Upper lobe of left lung (tissue), 6 donors: ENCODE data around the gene G2E3. TPM values are rescaled to one million over a fixed set of nuclear protein-coding genes. Genes with fewer than 3 reads are reported as not detected.
A peak's percentile ranks its signal among the peaks of the same experiment; 100 is the strongest.

Source experiments
- ATAC-seq, 2 donors: fragments of 200-7000 bp; cut with Tn5 transposase; one replicate each; pipeline ENCODE4 v1.9.1; 2022; ENCODE audit warnings: mild to moderate bottlenecking in 2 of 2, moderate library complexity in 2 of 2; ENCODE audit not compliant: low FRiP score in 2 of 2
- DNase-seq, 2 donors: peaks; one replicate each; pipeline ENCODE4 v3.0.0-alpha.2; 2019 to 2020
- H3K27ac ChIP-seq, 4 donors: fragments of 200-600 bp; sonication (generic); one replicate each; pipeline ENCODE4 v1.5.1; 2016 to 2019
- H3K27me3 ChIP-seq, 4 donors: fragments of 200-600 bp; sonication (generic); one replicate each; pipeline ENCODE4 v1.5.1; 2017 to 2019
- H3K36me3 ChIP-seq, 4 donors: fragments of 200-600 bp; sonication (generic); one replicate each; pipeline ENCODE4 v1.5.1; 2016 to 2019
- H3K4me1 ChIP-seq, 4 donors: fragments of 200-600 bp; sonication (generic); one replicate each; pipeline ENCODE4 v1.5.1; 2018 to 2019
- H3K4me3 ChIP-seq, 4 donors: fragments of 200-600 bp; sonication (generic); one replicate each; pipeline ENCODE4 v1.5.1; 2017 to 2019; ENCODE audit warnings: mild to moderate bottlenecking in 2 of 4, moderate library complexity in 1 of 4
- H3K9me3 ChIP-seq, 4 donors: fragments of 200-600 bp; sonication (generic); one replicate each; pipeline ENCODE4 v1.5.1; 2018 to 2019
- CTCF ChIP-seq, 6 experiments: fragments of 450-650 bp in 4 of 6; fragments of 200-600 bp in 2 of 6; sonication (generic) in 2 of 6; IDR thresholded peaks; one replicate each; pipeline ENCODE4 v1.5.1; 2016 to 2019; ENCODE audit warnings: antibody characterized with exemption in 6 of 6
- EP300 ChIP-seq, 4 donors: sonication (generic); formaldehyde crosslinking; IDR thresholded peaks; one replicate each; pipeline ENCODE4 v1.5.1; 2017; ENCODE audit warnings: antibody characterized with exemption in 4 of 4, control low read depth in 2 of 4
- POLR2A ChIP-seq, 4 donors: fragments of 450-650 bp; IDR thresholded peaks; one replicate each; pipeline ENCODE4 v1.5.1; 2016 to 2017; ENCODE audit warnings: antibody characterized with exemption in 4 of 4, mild to moderate bottlenecking in 2 of 4
- POLR2AphosphoS5 ChIP-seq, 2 donors: sonication (generic); formaldehyde crosslinking; IDR thresholded peaks; one replicate each; pipeline ENCODE4 v1.5.1; 2017; ENCODE audit warnings: antibody characterized with exemption in 2 of 2
- WGBS, 2 donors: methylation state at CpG; one replicate each; pipeline ENCODE4 v1.1.5; 2017 to 2018; 5-methylcytosine and 5-hydroxymethylcytosine counted together
- total RNA-seq, 6 donors: library from RNA; depleted of rRNA in 4 of 6; stranded (reverse); fragments of >200 nt in 4 of 6; gene quantifications; one replicate each; pipeline versions ENCODE4 v1.1.0 to v1.2.1, GENCODE V29; 2016 to 2021
- donor health status: DM: no; HTN: no; CAD: no; lungs with moderate emphysema.
- donor health status: DM: no; HTN: yes; CAD: no; lungs with severe emphysema.

The G2E3 gene
- total RNA-seq, 6 donors from 2014 or later, result 8.1 to 15.4 (median 12.6) TPM

- H3K4me3 ChIP-seq, result no peak overlapping the region
- TF ChIP-seq POLR2A (IDR thresholded peaks at IDR 0.05) (no peak), CTCF (IDR thresholded peaks at IDR 0.05) (no peak), EP300 (IDR thresholded peaks at IDR 0.05) (no peak), POLR2AphosphoS5 (IDR thresholded peaks at IDR 0.05) (no peak)
- no peak for DNase-seq
- peaks cover 1 to 10% (median 6%) of the 10 kb centered on the region in 4 donors for H3K4me1 ChIP-seq
- H3K9me3 ChIP-seq, result no peaks in the 10 kb centered on the region
- no peak for ATAC-seq
- no peak overlapping the region for H3K27ac ChIP-seq
- WGBS, 2 donors, result 77 to 82% methylated on average over 6 of the region's 6 CpGs
- no peaks in the 10 kb centered on the region for H3K27me3 ChIP-seq
- peaks cover 12 to 84% (median 35%) of the 10 kb centered on the region in 4 donors for H3K36me3 ChIP-seq
Observed at GRCh38 chr14:30651937-30652336, 93.0 kb downstream of the G2E3 start.

GRCh38 chr14:30655124-30655523 lies 96.2 kb downstream of the G2E3 start:
- no peak for DNase-seq
- Histone ChIP-seq H3K27me3 (no peaks in the 10 kb centered on the region), H3K27ac (peak overlapping the region in 1 of 4 donors; percentile 5), H3K36me3 (peaks cover 8 to 69% (median 38%) of the 10 kb centered on the region in 4 donors), H3K4me1 (peaks cover 4 to 10% (median 7%) of the 10 kb centered on the region in 4 donors), H3K9me3 (no peaks in the 10 kb centered on the region), H3K4me3 (no peak overlapping the region)
- TF ChIP-seq EP300 (IDR thresholded peaks at IDR 0.05), result no peak
- TF ChIP-seq POLR2A (IDR thresholded peaks at IDR 0.05), result no peak
- TF ChIP-seq CTCF (IDR thresholded peaks at IDR 0.05), result no peak
- no peak for TF ChIP-seq POLR2AphosphoS5 (IDR thresholded peaks at IDR 0.05)
- ATAC-seq, result no peak

GRCh38 chr14:30655658-30656057 lies 96.7 kb downstream of the G2E3 start:
- ATAC-seq (no peak), DNase-seq (no peak)
- no peak for TF ChIP-seq POLR2AphosphoS5 (IDR thresholded peaks at IDR 0.05)
- TF ChIP-seq CTCF (IDR thresholded peaks at IDR 0.05), result no peak
- no peak for TF ChIP-seq POLR2A (IDR thresholded peaks at IDR 0.05)
- TF ChIP-seq EP300 (IDR thresholded peaks at IDR 0.05), result no peak
- 90 to 98% methylated on average over 3 of the region's 3 CpGs for WGBS, 2 donors
- Histone ChIP-seq H3K4me1 (peaks cover 4 to 10% (median 7%) of the 10 kb centered on the region in 4 donors), H3K36me3 (peaks cover 3 to 68% (median 37%) of the 10 kb centered on the region in 4 donors), H3K27me3 (no peaks in the 10 kb centered on the region), H3K9me3 (no peaks in the 10 kb centered on the region), H3K27ac (peak overlapping the region in 1 of 4 donors; percentile 5), H3K4me3 (no peak overlapping the region)

- H3K9me3 ChIP-seq, result no peaks in the 10 kb centered on the region
- no peaks in the 10 kb centered on the region for H3K27me3 ChIP-seq
- peaks cover 4 to 10% (median 7%) of the 10 kb centered on the region in 4 donors for H3K4me1 ChIP-seq
- 52 to 58% methylated on average over 8 of the region's 8 CpGs for WGBS, 2 donors
- peak; percentile 73 to 75 for ATAC-seq
- H3K4me3 ChIP-seq, result no peak overlapping the region
- H3K36me3 ChIP-seq, result peaks cover 0 to 68% (median 34%) of the 10 kb centered on the region in 4 donors
- H3K27ac ChIP-seq, result peak overlapping the region in 2 of 4 donors; percentile 5 to 13
- TF ChIP-seq EP300 (IDR thresholded peaks at IDR 0.05) (no peak), POLR2AphosphoS5 (IDR thresholded peaks at IDR 0.05) (no peak), CTCF (IDR thresholded peaks at IDR 0.05) (peak; percentile 24 to 62 (median 56)), POLR2A (IDR thresholded peaks at IDR 0.05) (no peak)
- peak in 1 of 2 donors; percentile 21 for DNase-seq
Observed at GRCh38 chr14:30656190-30656632, 97.3 kb downstream of the G2E3 start.

- ATAC-seq, result no peak
- WGBS, 2 donors, result 67 to 89% methylated on average over 2 of the region's 2 CpGs
- peaks cover 0 to 67% (median 28%) of the 10 kb centered on the region in 4 donors for H3K36me3 ChIP-seq
- peaks cover 4 to 10% (median 7%) of the 10 kb centered on the region in 4 donors for H3K4me1 ChIP-seq
- TF ChIP-seq POLR2A (IDR thresholded peaks at IDR 0.05) (no peak), CTCF (IDR thresholded peaks at IDR 0.05) (no peak), EP300 (IDR thresholded peaks at IDR 0.05) (no peak), POLR2AphosphoS5 (IDR thresholded peaks at IDR 0.05) (no peak)
- H3K9me3 ChIP-seq, result no peaks in the 10 kb centered on the region
- peak overlapping the region in 2 of 4 donors; percentile 4 to 13 for H3K27ac ChIP-seq
- no peak for DNase-seq
- no peak overlapping the region for H3K4me3 ChIP-seq
- no peaks in the 10 kb centered on the region for H3K27me3 ChIP-seq
Observed at GRCh38 chr14:30657050-30657449, 98.1 kb downstream of the G2E3 start.
